GM11168 (cell line): ENCODE results near the gene CARMIL1.

Source experiments
- in situ Hi-C: fragments of 300-500 bp; cut with MboI; formaldehyde crosslinking; loops from one replicate; pipeline ENCODE4 v1.12.0; 2022; ENCODE audit warnings: low sequenced_read_pairs; ENCODE audit not compliant: unreplicated experiment

CARMIL1 gene

DNA sequence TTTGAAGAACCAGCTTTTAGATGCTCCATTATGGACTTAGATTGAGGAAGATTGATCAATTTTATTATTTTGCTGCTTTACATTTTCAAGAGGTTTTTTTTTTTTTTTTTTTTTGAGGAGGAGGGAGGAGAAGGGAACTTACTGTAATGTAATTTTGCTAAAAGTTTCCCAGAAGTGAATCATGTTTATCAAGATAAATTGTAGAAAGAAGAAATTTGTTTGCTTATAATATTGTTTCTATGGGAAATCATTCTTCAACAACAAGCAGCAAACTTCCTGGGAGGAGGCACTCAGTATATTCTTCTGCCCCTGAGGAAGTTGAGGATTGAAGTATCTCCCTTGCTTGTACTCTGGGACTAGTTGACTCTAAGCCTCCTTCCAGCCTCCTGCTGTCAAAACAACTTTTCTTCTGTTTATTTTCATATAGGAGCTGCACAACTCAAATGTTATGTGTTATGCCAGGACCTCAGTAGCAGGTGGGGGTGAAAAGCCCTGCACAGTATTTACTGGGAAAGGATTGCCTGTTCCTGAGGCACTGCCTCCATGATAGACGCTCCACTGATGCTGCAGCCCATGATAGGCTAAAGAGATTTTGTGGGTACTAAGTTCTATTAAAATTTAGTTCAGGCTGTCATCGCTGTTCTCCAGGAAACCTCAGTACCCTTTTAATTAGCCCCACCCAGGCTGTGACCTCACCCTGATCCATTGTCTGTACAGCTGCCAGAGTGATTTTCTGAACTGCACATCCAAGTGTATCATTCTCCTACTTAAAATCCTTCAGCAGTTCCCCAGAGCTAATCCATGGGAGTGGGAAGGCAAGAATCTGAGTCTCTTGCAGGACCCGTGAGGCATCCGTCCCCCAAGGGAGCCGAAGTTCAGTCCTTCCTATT, 51.9 kb downstream of the CARMIL1 start:
- in situ Hi-C loops = no loop called here

DNA sequence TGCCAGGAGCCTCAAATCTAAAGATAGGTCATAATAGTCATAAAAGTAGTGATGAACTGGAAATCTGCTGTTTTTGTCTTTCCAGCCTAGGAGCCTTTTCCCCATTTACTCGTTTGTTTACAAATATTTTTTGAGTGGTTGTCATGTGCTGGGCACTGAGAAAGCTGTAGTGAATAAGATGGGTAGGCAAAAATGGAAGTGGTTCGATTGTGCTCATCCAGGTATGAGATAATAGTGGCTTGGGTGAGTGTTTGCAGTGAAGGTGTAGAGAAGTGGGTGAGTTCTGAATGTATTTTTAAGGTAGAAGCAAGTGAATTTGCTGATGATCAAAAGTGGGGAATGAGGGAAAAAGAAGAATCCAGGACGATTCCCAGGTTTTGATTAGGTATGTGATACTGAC, 53.0 kb downstream of the CARMIL1 start:
- in situ Hi-C loops = no loop called here

DNA sequence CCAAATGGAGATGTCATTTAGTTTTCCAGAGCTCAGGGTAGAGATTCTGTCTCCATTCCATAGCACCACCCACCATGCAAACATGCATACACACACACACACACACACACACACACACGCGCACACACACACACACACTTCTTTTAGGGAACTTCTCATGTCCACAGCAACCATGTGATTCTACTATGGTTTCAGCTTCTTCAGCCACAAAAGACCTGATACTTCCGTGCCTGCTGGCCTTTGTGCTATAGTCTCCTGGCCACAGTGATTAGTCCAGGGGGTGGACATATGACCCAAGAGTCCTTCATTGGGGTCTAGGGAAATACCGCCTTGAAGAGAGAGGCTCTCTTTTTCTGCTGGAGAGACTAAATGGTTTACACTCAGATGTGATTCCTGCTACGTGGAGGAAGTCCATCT, 53.5 kb downstream of the CARMIL1 start:
- in situ Hi-C loops = no loop called here

DNA sequence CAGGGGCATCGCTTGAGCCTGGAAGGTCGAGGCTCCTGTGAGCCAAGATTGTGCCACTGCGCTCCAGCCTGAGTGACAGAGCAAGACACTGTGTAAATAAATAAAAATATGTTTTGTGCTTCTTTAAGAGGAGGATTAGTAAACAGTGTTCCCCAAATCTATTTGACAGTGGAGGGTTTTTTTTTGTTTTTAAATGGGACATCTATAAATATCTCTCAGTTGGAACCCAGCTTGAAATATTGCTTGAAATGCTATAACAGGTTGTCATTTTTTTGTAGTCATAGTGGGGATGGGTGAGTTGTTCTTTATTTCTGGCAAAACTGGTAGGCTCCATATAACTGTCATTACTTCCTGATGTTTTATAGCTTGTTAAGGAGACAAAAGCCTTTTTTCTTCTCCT, 54.3 kb downstream of the CARMIL1 start:
- in situ Hi-C loops = no loop called here

DNA sequence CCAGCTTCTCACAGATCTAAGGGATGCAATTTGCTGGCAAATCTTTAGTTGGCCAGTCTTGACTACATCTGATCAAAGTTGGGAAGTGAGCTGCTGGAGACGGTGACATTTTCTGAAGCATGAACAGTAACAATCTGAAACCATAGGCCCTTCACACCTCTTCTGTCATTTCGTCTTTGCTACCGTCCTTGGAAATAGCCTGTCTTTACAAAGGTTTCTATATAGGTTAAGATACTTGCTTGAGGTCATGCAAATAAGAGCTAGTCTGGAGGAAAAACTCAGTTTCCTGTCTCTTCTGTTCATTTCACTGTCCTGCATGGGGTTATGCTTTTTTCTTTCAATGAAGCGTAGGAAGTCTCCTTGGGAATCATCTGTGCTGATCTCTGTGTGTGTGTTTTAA, 55.6 kb downstream of the CARMIL1 start:
- in situ Hi-C loops = no loop called here

DNA sequence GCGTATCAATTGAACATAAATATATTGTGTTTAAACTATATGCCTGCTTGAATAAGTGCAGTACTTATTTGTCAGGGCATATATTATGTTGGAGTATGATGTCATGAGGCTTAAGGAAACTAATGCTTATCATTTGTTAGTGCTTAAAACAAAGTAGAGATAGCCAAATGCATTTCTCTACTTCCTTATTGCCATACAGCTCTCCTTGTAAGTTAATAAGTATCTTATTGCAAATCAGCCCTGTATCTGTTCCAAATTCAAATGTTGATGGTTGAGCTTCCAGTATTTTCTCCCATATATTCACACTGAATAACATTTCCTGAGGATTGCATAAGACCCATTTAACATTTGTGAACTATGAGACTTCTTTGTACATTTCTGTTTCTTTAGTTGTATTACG, 57.8 kb downstream of the CARMIL1 start:
- in situ Hi-C loops = no loop called here

DNA sequence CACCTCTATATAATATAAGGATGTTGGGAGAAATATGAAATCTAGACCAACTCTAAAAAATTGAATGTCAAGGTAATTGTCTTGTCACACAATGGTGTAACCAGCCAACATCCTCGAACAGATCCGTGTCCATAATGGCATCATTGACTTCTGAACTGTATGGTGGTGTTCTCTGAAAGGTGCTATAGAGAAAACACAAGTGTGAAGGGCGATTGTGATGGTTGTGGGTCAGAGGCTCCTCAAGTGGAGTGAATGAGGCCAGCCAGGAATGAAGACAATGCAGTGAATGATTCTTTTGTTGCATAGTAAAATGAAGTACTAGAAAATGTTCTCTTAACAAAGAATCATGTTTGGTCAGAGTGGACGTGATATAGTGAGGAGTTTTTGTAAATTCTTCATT, 58.3 kb downstream of the CARMIL1 start:
- in situ Hi-C loops = no loop called here

DNA sequence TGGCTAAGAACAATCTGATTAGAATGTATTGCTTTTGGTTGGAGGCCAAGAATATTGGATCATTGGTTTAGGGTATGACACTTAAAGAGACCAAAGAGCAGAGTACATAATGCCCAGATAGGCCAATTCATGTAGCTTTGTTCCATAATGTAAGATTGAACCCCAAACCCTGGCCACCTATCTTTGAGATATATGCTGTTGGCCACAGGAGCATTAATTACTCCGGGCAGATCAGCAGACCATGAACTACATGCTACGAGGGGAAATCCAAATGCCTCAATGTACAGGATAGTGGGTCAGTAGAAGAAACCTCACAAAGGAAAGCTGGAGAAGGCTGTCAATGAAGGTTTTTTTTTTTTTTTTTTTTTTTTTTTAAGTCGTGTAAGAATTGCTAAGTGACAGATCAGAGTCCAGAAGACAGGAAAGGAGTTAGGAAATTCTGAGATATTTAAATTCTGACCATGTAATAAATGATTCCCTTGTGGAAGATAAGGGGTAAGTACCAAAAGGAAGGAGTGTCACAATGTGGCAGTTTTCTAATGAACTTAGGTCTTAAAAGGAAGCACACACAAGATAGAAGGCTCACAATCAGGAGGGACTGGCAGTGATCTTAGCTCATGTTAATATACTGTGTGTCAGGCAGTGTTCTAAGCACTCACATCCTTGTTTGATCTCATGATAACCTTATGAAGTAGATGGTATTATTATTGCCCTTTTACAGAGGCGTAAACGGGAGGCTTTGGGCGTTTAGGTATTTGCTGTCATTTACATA, 61.4 kb downstream of the CARMIL1 start:
- in situ Hi-C loops = no loop called here

DNA sequence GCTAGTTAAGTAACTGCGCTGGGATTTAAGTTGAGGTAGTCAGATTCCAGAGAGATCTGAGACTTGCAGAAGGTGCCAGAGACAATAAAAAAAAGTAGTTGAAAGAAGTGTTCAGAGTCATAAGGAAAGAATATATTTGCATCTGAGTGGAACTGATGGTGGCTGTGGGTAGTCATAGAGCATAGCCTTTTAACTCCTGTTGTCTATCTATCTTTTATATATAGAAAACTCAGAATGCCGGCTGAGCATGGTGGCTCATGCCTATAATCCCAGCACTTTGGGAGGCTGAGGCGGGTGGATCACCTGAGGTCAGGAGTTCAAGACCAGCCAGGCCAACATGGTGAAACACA, 62.0 kb downstream of the CARMIL1 start:
- in situ Hi-C loops = no loop called here

DNA sequence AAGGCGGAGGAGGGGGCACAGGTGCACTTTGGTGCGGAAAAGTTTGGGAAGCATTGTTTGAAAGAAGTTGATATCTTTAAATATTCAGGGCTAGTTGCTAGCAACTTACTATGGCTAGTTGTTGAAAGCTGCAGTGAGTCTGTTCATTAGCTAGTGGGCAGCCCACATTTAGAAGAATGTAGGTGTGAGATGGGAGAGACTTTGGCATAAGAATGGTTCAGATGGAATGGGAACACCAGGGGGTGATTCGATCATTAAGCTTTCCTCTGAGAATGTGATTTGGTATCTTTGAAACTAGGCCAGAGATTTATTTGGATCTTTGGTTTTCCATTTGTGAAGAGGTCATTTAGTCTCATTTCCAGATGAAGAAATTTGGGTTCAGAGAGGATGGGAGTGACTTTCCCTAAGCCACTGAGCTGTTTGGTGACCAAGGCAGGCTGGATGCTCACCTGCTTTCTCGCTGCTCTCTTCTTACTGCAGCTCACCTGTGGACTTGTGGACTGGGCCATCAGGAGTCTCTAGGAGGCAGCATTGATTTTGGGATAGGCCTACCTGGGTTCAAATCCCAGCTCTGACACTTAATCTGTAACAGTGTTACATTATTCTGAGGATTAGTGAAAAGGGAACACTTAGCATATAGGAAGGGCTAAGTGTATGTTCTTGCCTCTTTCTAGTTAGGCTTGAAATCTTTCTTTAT, 62.9 kb downstream of the CARMIL1 start:
- in situ Hi-C loops = no loop called here

DNA sequence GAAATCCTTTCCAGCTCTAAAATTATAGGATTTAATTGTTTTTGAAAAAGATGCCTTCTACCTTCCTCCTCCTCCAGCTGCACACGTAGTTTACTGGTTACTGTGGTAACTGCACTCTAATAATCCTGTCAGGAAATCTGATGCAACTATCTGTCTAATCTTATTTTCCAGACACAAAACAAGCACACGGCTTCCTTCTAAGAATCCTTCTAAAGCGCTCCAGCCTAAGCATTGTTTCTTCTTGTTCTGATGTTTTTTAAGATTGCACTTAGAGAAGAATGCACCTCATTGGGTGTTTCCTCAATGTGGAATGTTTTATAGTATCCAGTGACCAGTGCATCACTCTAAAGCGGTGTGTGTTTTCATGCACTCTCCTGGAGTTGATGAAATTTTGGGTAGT, 63.6 kb downstream of the CARMIL1 start:
- in situ Hi-C loops = no loop called here

DNA sequence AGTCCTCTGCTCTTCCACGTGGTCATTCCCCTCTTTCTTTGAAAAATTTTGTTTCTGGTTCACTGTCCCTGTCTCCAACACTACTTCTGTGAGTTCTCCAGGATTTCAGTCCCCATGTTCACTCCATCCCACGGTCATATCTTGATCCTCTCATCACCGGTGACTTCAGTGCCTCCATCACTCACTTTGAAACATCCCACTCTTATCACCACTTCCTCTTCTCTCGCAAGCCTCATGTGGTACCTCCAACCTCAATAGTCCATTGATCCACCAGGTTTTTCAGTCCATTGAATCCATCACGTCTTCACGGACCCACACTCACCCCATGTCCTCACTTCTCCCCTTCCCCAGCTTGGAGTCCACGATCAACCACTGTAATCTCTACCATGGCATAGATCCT, 64.8 kb downstream of the CARMIL1 start:
- in situ Hi-C loops = no loop called here

DNA sequence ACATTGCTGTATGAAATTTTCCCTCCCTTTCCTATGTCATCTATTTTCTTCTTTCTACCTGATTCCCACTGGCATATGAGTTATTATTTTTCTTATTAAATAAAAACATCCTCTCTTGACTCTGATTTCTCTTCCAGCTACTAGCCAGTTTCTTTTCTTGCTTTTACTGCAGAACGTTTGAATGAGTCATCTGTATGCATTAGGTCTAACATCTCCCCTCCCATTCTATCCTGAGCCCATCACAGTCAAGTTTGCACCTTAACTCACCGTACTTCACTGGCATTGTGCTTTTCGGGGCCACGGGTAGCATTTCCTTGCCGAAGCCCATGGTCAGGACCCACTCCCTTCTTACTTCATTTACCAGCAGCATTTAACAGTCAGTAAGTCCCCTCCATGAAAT, 65.7 kb downstream of the CARMIL1 start:
- in situ Hi-C loops = no loop called here

DNA sequence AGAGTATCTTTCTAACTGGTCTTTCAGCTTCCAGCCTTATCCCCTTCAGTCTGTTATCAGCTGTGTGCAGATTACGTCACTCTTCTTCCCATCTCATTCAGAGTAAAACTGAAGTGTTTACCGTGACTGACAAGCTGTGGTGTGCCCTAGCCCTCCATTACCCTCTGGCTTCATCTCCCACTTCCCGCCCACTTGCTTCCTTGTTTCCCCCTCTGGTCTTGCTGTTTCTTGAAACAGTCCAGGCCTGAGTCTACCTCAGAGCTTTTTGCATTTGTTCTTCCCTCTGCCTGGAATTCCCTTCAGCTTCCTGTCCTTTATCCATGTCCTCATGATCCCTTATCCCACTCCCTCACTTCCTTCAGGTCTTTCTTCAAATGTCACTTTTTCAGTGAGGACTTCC, 66.9 kb downstream of the CARMIL1 start:
- in situ Hi-C loops = no loop called here

DNA sequence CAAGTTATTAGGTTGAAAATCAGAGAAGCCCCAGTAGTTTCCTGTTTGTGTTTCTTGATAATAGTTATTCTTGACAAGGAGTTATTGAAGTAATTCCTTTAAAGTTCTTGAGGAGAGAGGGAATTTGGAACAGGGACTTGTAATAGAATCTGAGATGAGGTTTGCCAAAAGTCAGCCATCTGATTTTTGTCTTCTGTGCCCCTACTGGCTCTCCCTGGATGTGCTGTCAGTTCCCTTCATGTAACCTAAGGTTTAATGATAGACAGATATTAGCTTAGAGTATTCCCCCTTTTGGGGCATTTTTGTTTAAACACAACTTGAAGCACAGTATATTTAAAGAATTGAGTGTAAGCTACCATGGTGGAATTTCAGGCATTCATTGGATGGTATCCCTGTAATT, 71.4 kb downstream of the CARMIL1 start:
- in situ Hi-C loops = no loop called here

DNA sequence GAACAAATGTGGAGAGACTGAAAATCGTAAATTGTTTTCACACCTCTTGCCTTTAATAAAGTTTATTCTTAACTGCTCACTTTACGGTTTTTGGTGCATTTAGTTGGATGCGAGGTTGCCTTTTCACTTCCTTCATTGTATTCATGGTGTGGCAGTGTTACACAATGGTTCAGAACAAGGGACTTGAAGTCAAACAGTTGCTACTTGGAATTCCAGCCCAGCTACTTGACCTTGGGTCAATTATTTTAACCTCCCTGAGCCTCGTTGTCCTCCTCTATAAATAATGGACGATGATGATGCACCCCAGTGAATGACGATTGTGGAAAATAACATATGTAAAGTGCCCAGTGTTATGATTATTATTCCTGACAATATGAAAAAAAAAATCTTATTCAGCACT, 72.3 kb downstream of the CARMIL1 start:
- in situ Hi-C loops = no loop called here

DNA sequence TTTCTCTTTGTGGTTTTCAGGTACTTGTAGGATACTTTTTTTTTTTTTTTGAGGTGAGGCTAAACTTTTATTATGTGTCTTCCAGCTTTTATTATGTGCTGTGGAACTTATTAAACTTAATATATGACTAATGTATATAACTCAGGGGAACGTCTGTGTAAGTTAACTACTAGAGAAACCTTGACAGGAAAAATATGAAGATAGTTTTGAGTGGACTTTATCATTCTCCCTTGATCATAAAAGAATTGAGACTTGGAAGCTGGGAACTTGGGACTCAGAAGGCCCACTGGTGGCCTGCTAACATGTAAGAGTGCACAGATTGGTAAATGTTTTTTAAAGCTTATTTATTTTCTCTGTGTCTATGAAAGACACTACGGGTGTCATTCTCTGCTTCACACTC, 73.1 kb downstream of the CARMIL1 start:
- in situ Hi-C loops = no loop called here

DNA sequence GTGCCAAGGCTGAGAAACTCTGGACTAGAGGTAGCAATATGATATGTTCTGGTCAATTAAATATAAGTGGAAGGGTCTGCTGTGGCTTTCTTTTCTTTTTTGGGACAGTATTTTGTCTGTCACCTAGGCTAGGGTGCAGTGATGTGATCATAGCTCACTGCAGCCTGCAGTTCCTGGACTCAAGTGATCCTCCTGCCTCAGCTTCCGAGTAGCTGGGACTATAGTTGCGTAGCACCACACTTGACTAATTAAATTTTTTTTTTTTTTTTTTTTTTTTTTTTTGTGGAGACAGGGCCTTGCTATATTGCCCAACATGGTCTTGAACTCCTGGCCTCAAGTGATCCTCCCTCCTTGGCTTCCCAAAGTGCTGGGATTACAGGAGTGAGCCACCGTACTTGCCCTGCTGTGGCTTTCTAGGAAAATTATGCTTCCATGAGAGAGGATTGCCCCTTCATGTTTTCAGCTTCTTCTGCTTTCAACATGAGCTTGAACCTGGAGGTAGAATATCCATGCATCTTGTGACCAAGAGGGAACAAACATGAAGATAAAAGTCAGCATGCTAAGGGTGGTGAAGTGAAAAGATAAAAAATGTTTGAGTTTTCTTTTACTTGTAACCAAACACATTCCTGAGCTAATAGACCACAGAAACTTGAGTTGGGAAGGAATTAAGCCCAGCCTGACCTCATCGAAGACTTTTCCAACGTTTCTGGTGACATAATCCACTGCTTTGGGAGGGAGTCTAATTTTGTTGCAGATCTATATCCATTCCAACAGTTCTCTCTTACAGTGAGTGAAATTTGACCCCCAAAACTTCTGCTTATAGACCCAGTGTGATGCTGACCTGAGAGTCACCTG, 75.1 kb downstream of the CARMIL1 start:
- in situ Hi-C loops = no loop called here

DNA sequence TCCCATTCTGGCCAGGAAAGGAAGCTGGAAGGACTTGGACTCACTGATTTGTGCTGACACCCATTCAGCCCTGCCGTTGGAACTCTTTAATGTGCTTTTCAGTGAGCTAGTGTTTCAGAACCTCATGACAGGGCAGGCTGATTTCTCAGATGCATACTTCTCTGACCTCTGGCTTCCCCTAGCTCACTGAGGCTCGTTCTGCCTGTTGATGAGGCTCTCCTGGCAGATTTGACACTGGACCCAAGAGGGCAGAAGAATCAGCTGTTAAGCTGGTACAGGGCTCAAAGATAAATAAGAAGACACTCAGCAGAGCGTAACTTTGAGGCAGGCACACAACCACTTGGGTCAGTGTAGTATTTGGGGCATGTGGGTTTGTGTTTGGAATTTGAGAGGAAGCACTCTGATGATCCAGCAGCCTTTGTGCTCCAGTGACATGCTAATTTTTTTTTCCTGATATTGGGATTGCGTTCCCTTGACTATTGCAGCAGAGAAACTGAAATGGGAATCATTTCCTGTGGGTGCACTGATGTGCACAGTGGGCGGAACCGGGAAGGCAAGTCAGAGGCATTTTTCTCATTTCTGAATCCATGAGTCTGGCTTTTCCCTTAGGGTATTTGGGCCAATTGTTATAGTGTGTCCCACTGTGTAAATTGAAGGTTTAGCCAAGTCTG, 80.2 kb downstream of the CARMIL1 start:
- in situ Hi-C loops = no loop called here

DNA sequence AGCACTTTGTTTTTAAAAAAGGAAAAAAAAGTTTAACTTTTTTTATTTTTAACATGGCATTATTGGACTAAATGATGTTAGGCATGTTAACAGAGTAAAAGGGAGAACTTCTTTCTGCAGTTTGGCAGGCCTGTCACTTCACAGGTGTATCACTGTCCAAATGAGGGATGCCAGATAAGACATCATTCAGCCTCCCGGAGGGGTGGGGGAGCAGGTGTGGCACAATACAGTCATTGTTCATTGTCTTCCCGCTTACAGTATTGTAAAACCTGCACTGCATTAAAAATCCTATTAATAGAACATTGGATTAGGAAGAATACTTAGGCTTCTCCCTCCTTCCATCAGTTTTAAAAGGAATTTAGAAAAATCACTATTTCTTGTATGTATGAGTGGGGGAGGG, 80.7 kb downstream of the CARMIL1 start:
- in situ Hi-C loops = no loop called here
